NCI-H2029 treated with DMSO at 0.1 percent for 48 hours (cell line): ENCODE measurements around the gene HAGHL.

ENCODE experiments used
- DNase-seq: peaks from one replicate; lab custom pipeline; 2025; lab: John Stamatoyannopoulos, UW

Gene HAGHL

GRCh38 chr16:721765-722540, 5.0 kb upstream of the HAGHL start:
- no peak for DNase-seq

GRCh38 chr16:722835-723633, 3.9 kb upstream of the HAGHL start:
- DNase-seq = no peak

GRCh38 chr16:723695-724094, 3.2 kb upstream of the HAGHL start:
- DNase-seq = no peak

- no peak for DNase-seq
Measured at GRCh38 chr16:724188-725040, 2.5 kb upstream of the HAGHL start.

GRCh38 chr16:725041-725376, 1.9 kb upstream of the HAGHL start:
- DNase-seq = no peak

- DNase-seq = no peak
Measured at GRCh38 chr16:725463-726187, 1.3 kb upstream of the HAGHL start.

- no peak for DNase-seq
Measured at GRCh38 chr16:726188-726437, 793 bp upstream of the HAGHL start.

- DNase-seq = no peak
Measured at GRCh38 chr16:727291-727977, 528 bp downstream of the HAGHL start.

GRCh38 chr16:728131-728889, 1.4 kb downstream of the HAGHL start:
- DNase-seq = no peak

- no peak for DNase-seq
Measured at GRCh38 chr16:728890-729744, 2.2 kb downstream of the HAGHL start.

- DNase-seq = no peak
Measured at GRCh38 chr16:729768-730665, 3.1 kb downstream of the HAGHL start.

GRCh38 chr16:730666-731509, 4.0 kb downstream of the HAGHL start:
- no peak for DNase-seq

GRCh38 chr16:732332-732731, 5.4 kb downstream of the HAGHL start:
- no peak for DNase-seq

GRCh38 chr16:732936-733335, 6.0 kb downstream of the HAGHL start:
- no peak for DNase-seq

- DNase-seq = no peak
Measured at GRCh38 chr16:733382-734207, 6.7 kb downstream of the HAGHL start.

- no peak for DNase-seq
Measured at GRCh38 chr16:734208-734980, 7.5 kb downstream of the HAGHL start.
